Stimulated activated CD8-positive, alpha-beta memory T cell treated with anti-CD3 and anti-CD28 coated beads, Interleukin-12 subunit alpha, Interleukin-12 subunit beta, amount 100 ng/mL, for 24 hours (primary cell): Measurements from ENCODE around the gene MRPL34.

ENCODE experiments used
- DNase-seq: peaks from one replicate; pipeline ENCODE4 v3.0.0-alpha.2; 2020; ENCODE audit errors: extremely low read depth

MRPL34 gene

DNA sequence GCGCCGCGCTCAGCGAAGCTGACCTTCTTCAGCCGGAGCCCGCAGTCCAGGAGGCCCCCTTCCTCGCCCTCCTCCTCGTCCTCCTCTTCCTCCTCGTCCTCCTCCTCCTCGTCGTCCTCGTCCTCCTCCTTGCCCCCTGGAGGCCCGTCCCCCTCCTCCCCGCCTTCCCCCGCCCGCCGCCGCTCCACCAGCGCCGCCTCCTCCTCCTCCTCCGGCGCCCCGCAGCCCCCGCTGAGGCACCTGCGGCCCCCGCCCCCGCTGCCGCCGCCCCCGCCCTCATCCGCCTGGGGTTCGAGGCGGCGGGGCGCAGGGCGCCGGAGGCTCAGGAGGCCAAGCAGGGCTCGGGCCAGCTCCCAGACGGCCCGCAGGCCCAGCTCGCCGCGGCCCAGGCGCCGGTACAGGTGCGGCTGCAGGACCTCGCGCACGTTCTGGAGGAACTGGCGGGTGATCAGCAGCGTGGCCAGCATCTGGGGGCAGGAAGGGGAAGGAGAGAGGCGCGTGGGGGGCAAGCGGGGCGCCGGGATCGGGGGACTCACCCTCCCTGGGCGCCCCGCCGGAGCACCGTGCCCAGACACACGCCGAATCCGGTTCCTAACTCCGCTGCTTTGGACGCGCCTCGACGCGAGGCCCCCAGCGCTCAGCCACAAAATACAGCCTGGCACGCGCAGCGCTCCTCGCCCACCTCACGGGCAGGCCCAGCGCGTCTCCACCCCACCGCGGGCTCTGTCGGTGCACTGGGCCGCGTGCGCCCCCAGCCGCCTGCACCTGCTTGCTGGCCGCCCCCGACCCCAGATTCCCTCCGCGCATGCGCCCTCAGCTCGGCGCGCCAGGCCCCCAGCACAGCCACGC lies 23.1 kb downstream of the MRPL34 start:
- DNase-seq: no peak

DNA sequence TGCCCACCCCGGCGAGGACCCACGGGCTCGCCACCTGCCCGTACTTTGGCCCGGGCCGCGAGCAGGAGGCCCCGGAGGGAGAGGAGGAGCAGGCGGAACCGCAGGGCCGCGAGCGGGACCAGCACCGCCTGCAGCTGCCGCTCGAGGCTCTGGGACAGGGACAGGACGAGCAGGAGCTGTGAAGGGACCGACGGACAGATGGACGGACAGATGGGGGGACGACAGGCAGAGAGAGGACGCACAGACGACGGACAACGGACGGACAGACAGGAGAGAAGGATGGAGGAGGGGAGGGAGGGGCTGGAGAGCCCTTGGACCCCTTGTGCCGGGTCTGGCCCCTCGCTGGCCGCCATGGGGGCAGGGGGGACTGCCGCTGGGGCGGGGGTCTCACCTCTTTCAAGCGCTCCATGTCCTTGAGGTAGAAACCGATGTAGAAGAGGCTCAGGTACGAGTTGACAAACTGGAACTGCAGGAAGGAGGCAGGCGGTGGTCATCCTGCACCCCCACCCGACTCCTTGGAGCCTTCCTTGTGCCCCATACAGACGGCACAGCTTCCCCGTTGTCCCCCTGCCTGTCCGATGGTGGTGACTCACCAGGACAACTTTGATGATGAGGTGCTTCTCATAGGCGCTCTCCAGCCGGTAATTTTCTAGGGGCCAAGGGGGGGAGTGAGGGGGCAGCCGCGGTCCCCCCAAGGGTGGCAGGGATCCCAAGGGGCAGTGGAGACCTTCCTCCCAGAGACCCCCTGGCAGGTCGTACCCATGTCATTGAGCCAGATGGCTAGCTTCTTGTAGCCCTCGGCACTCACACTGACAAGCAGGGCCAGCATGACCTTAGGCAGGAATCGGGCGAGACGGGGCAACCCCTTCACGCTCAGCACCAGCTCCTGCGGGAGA lies 23.9 kb downstream of the MRPL34 start:
- DNase-seq: no peak

DNA sequence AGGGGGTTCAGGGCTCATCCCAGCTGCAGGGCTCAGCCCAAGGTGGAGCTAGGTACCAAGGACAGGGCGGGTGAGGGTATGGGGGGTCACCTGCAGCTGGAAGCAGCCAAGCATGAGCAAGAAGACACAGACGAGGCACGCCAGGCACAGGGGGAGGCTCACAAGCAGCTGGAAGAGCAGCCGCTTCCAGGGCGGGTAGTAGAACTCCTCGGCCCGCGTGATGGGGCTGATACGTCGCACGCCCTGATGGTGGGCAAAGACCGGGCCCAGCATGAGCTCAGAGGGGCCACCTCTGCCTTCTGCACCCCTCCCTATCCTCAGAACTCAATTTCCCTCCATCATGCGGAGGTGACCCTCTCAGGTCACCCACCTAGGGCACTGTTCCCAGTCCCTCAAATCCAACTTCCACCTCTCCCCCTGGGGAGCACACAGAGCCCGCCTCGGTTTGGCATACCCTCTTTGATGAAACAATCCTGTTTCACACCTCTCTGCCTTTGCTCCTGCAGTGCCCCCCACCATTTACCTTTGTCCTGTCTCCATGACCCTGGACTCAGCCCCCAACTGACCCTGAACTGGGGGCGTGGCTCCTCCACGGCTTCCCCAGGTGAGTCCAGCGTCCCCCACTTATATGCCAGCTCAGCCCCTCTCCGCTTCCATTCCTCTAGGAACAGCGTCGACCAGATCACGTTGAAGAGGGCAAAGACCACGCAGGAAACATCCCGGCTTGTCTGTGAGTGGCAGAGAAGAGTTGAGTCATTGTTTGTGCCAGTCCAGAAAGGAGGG lies 24.8 kb downstream of the MRPL34 start:
- no peak for DNase-seq

DNA sequence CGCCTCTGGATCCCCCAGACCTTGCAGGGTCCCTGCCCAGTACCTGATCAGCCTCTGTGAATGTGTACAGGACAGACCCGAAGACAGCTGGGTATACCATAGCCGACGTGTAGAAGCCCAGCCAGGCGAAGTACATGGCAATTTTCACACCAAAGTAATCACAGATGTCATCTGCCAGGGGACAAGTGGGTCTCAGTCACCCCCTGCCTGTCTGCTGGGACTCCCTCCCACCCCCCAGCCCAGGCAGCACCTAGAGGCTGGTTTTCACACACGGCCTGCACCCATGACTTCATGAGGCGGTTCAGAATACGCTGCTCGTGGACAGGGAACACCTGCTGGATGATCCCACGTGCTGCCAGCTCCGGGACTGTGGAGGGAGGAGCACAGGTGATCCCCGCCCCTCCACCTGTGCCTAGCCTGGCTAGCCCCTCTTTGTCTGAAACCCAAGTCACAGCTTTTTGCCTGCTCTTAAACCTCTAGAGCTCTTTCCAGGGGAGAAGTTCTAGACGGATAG lies 25.4 kb downstream of the MRPL34 start:
- DNase-seq: no peak

DNA sequence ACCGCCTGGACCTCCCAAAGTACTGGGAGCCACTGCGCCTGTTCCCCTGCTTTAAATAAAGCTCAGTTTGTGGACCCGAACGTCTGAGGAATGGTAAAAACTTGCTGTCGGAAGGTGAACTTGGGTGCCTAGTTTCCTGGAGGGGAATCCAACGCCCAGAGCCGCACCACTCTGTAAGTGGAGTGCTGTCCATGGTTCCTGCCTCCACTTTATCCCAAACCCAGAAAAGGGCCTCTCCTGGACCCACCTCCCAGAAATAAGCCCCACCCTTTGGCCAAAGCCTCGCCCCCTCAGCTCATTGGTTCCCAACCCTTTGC lies 26.6 kb downstream of the MRPL34 start:
- no peak for DNase-seq

DNA sequence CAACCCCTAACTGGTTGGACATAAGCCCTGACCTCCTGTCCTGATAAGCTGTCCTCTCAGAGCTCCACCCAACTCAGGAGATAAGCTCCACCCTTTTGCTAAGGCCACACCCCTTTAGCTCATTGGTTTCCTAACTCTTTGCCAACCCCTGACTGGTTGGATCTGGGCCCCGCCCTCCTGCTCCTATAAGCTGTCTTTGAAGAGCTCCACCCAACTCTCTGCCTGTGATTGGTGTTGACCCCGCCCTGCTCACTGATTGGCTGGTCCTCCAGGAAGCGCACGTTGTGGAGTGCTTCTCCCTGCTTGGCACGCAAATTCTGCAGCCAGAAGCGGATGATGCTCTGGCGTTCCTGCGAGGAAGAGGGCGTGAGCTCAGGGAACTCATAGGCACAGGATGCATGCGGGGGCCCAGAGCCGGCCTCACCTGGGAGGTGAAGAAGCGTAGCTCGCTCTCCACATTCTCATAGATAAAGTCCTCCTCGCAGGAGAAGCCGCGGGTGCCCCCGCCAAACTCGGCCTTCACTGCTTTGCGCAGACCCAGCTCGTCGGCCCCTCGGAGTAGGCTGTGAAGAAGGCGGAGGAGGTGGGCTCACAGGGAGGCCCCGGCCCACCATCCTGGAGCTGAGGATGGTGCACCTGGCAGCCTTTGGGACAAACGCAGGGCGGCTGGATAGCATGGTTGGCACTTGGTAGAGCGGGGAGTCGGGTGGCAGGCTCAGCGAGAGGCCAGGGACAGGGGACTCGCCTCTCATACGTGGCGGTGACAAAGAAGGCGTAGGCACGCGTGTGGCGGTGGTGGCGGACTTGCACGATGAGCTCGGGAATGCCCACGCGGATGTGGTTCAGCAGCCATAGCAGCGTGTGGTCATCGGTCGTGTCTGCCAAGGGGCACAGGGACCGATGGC lies 27.3 kb downstream of the MRPL34 start:
- no peak for DNase-seq

DNA sequence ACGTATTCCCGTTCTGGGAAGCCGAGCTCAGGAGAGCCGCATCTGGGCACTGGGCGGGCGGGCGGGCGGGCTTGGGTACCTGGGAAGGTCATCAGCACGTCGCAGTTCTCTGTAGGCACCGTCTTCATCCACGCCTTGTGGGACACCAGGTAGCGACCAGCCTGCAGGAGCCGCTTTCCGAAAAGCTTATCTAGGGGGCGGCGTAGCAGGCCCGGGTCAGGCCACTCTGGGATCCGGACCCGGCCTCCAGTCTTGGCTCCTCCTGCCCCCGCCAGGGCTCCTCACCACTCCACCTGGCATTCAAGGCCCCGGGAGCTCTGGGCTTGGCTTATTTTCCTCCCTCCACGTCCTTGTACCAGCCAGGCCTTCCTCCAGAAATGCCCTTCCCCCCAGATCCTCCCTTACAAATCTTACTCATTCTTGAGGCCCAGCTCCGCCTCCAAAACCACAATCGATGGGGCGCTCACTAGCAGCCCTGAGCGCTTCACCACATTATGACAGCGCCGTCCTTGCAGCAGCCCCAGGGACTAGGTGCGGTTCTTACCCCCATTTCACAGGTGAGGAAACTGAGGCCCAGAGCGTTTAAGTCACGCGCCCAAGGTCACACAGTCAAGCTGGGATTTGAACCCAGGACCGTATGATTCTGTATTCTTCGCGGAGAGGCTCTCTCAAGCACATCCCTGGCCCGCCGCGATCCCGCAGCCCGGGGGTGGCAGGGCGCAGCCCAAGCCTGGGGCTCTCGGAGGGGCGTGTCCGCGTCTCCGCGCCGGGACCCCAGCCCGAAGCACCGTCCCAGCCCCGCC lies 28.1 kb downstream of the MRPL34 start:
- DNase-seq: peak; percentile 58

DNA sequence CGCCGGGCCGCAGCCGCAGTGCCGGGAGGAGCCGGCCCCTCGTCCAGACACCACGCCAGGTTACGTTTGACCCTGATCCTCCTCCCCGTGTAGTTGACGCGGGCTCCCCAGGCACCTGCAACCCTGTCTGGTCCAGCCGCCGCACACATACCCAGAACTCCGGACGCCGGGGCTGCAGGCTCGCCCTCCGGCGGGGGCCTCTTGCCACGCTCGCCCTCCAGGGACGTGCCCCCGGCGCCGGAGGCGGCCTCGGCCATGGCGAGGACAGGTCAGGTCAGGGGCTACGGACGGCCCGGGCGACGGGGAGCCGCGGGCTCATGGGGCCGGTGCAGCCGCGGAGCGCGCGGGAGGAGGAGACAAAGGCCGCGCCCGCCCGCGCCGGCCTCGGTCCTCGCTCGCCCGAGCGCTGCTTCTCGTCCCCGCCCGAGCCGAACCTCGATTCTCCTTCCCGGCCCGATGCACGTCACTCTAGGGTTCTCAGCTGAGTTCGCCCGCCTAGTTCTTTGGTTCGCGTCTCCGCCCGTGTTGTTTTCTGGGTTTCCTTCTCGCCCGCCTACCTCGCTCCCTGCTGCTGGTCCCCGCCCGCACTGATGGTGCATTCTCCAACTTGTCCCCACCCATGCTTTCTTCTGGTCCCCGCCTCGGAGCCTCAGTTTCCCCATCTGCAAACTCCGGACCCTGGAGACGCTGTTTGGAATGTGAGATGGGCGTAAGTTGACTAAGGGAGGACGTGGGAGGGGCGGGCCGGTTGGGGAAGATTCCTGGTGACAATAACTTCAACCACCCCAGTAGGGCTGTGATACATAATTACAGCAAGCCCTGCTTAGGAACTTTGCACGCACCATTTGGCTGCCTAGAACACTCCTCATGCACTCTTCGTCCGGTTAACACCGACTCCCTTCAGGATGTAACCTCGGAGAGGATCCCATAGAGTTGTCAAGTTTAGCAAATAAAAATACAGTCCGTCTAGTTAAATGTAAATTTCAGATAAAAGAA lies 29.0 kb downstream of the MRPL34 start, which contains the start of gene ANO8:
TSS of gene ANO8 (minus strand) at position 442 of the 996 bp plus-strand sequence. CDS start at position 257, 185 bp downstream.
- DNase-seq: peak; percentile 87

DNA sequence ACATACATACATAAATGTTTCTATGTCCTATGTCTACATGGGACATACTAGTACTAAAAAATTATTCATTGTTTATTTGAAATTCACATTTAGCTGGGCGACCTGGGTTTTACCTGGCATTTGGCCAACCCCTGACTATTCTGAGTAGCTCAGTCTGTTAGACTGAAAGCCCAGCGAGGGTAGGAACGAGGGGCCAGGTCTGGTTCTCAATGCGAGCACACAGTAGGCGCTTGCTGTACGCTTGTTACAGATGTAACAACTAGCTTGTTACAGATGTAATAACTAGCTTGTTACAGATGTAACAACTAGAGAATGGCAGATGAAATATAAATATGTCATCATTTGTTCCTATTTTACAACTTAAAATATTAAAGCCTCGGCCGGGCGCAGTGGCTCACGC lies 29.9 kb downstream of the MRPL34 start:
- no peak for DNase-seq

DNA sequence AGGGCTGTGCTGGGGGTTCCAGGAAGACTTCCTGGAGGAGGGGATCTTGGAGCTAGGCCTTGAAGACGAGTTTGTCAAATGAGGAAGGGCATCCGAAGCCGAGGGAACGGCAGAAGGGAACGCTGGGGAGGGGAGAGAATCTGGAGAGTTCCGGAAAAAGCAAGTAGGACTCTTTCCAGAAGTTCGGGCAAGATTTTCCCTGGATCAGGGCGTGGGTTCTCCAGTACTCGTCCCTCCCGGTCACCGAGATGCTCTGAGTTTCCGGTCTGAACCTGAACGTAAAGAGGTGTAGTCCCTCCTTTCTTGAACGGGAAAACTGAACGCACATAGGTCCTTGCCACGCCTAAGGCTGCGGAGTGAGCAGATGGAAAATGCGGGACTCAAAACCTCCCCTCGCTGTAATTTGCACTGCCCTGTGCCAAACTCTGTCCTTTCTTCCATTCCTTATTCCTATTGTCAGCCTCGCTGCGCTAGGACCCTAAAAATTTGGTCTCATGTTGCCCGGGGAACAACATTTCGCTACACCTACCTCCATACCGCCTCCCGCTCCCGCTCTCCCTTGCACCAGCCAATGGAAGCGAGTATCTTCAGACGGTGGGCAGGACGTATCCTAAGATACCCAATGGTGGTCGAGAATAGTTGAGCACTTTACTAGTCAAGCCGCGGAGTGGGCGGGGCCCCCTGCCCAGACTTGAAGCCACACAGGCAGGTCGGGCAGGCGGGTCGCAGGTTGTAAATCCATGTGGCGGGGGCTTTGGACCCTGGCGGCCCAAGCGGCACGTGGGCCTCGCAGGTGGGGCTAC lies 31.4 kb downstream of the MRPL34 start, which contains the start of gene GTPBP3:
TSS of gene GTPBP3 (plus strand) at position 682 of the 803 bp plus-strand sequence. CDS start at position 741, 59 bp downstream.
- DNase-seq: peak; percentile 97

DNA sequence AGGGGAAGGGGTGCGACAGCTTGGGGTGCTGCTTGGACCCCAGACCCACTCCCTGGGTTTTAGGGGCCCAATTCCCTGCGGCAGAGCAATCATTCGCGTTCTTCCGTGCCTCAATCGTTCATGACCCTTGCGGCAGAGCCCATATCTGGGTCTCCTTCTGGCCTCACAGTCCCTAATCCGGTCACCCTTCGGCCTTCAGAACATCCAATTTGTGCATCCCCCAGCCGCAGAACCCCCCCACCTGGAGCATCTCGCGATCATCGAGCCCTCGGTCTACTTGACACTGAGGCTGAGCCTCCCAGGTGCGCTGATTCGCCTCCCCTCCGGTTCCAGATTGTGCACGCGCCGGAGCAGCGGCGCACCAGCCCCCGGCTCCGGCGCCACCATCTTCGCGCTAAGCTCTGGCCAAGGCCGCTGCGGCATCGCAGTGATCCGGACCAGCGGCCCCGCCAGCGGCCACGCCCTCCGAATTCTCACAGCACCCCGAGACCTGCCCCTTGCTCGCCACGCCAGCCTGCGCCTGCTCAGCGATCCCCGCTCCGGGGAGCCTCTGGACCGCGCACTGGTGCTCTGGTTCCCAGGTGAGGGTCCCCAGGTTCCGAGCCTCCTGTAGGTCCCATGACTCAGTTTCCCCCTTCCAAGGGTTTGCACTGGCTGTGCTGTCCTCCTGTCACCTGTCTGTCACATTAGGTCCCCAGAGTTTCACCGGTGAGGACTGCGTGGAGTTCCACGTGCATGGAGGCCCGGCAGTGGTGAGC lies 32.2 kb downstream of the MRPL34 start:
- no peak for DNase-seq

DNA sequence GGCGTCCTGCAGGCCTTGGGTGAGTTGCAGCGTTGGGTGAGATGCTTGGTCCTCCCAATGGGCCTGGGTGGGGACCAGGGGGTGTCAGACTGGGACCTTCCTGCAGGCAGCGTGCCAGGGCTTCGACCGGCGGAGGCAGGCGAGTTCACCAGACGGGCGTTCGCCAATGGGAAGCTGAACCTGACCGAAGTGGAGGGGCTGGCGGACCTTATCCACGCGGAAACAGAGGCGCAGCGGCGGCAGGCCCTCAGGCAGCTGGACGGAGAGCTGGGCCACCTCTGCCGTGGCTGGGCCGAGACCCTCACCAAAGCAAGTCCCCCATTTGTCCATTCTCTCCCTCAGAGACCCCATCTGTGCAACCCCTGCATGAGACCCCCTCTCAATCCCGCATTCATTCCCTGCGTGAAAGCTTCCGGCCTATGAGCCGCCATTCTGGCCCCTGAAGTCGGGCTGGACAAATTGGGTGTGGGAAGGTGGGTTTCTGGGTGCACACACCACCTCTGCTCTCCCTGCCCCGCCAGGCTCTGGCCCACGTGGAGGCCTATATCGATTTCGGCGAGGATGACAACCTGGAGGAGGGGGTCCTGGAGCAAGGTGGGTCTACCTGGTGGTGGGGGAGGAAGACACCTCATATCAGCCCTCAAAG lies 32.9 kb downstream of the MRPL34 start:
- DNase-seq: no peak

DNA sequence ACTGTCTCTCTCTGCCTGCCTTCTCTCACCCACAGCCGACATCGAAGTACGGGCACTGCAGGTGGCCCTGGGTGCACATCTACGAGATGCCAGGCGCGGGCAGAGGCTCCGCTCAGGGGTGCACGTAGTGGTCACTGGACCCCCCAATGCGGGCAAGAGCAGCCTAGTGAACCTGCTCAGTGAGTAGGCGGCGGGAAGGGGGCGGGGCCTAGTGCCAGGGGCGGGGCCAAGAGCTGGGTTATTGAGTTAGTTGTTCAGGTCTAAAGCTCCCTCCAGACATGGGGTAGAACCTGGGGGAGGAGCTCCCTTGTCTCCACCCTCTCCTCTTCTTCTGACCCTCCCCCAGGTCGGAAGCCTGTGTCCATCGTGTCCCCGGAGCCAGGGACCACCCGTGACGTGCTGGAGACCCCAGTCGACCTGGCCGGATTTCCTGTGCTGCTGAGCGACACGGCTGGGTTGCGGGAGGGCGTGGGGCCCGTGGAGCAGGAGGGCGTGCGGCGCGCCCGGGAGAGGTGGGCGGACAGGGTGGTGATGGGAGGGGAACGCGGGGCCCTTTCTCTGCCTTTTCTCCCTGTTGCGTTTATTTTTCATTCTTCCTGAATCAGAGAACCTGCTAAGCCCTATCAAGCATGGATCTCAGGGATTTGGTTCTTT lies 33.5 kb downstream of the MRPL34 start:
- DNase-seq: no peak

DNA sequence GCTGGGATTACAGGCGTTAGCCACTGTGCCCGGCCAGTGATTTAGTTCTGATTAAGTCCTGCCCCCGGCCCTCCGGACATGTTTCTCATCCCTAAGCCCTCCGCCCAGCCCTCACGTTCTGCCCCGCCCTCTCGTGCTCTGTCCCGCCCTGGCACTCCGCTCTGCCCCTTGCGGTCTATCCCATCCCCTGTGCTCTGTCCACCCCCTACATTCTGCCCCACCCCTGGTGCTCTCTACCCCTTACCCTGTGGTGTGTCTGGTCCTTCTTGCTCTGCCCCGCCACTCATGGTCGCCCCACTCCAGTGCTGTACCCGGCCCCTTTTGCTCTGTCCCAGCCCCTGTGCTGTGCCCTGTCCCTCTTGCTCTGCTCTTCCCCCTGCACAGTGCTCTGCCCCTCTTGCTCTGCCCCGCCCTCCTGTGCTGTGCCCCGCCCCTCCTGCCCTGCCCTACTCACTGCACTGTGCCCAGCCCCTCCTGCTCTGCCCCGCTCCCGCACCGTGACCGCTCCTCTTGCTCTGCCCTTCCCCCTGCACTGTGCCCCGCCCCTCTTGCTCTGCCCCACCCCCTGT lies 34.7 kb downstream of the MRPL34 start:
- no peak for DNase-seq

DNA sequence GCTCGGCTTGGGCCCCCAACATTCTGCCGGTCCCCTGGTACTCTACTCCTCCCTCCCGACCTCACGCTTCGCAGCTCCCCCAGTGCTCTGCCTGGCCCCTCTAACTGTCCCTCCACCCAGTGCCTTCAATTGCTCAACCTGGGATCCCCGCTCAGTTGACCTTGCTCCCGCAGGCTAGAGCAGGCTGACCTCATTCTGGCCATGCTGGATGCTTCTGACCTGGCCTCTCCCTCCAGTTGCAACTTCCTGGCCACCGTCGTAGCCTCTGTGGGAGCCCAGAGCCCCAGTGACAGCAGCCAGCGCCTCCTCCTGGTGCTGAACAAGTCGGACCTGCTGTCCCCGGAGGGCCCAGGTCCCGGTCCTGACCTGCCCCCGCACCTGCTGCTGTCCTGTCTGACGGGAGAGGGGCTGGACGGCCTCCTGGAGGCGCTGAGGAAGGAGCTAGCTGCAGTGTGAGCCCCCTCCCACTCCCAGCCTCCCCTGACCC lies 35.2 kb downstream of the MRPL34 start:
- DNase-seq: no peak
